Heart left ventricle (tissue), 16 donors: Measurements from ENCODE around the gene CCSER1. TPM values are rescaled to one million over a fixed set of nuclear protein-coding genes. Genes with fewer than 3 reads are reported as not detected.

Experiments used
- ATAC-seq, 4 donors: fragments of 200-7000 bp; cut with Tn5 transposase; one replicate each; pipeline ENCODE4 v1.9.1; 2020 to 2022; ENCODE audit warnings: moderate library complexity in 4 of 4, mild to moderate bottlenecking in 3 of 4, moderate number of reproducible peaks in 1 of 4
- DNase-seq, 5 donors: peaks; one replicate each; pipeline ENCODE4 v3.0.0-alpha.2; 2020
- H3K27ac ChIP-seq, 12 donors: fragments of 200-600 bp; sonication (generic) in 4 of 12; one replicate each; pipeline versions ENCODE4 v1.5.0 to v1.8.0; 2016 to 2022; ENCODE audit warnings: mild to moderate bottlenecking in 2 of 12
- H3K27me3 ChIP-seq, 9 donors: fragments of 200-600 bp; sonication (generic) in 2 of 9; one replicate each; pipeline versions ENCODE4 v1.5.1 to v1.8.0; 2016 to 2022; ENCODE audit warnings: mild to moderate bottlenecking in 3 of 9
- H3K36me3 ChIP-seq, 9 donors: fragments of 200-600 bp; sonication (generic) in 2 of 9; one replicate each; pipeline versions ENCODE4 v1.5.0 to v1.8.0; 2018 to 2022; ENCODE audit warnings: mild to moderate bottlenecking in 2 of 9
- H3K4me1 ChIP-seq, 12 donors: fragments of 200-600 bp; sonication (generic) in 4 of 12; one replicate each; pipeline versions ENCODE4 v1.5.0 to v1.8.0; 2016 to 2022; ENCODE audit warnings: mild to moderate bottlenecking in 3 of 12
- H3K4me3 ChIP-seq, 12 donors: fragments of 200-600 bp; sonication (generic) in 4 of 12; one replicate each; pipeline versions ENCODE4 v1.5.0 to v1.8.0; 2017 to 2022; ENCODE audit warnings: mild to moderate bottlenecking in 9 of 12, moderate library complexity in 4 of 12
- H3K9me3 ChIP-seq, 12 donors: fragments of 200-600 bp; sonication (generic) in 4 of 12; one replicate each; pipeline versions ENCODE4 v1.5.0 to v1.8.0; 2016 to 2022; ENCODE audit warnings: mild to moderate bottlenecking in 1 of 12
- POLR2A ChIP-seq, 2 donors: fragments of 450-650 bp; IDR thresholded peaks; one replicate each; pipeline ENCODE4 v1.6.1; 2017; ENCODE audit warnings: antibody characterized with exemption in 2 of 2, mild to moderate bottlenecking in 2 of 2, moderate library complexity in 2 of 2
- WGBS, 4 donors: extraction: QIAGEN DNeasy Blood & Tissue Kit in 2 of 4; methylation state at CpG; one replicate each; pipeline versions ENCODE4 v1.1.5 to v1.1.7; 2013 to 2018; 5-methylcytosine and 5-hydroxymethylcytosine counted together
- intact Hi-C, 10 donors: fragments of 100-400 bp; cut with DNase I; formaldehyde crosslinking; loops; one replicate each; pipeline versions ENCODE4 v1.11.1 to v1.14.2; 2022
- polyA plus RNA-seq, 2 donors: library from polyadenylated mRNA; stranded (reverse); fragments of 200-250 nt; gene quantifications; one replicate each; pipeline ENCODE4 v1.2.3, GENCODE V29; 2013
- total RNA-seq, 9 donors: library from RNA; depleted of rRNA in 2 of 9; stranded (reverse); fragments of >200 nt in 2 of 9; fragmentation: NEBNext Ultra II Directional in 3 of 9; extraction: Animal tissue kit (Norgen Biotek cat#: 25700) in 3 of 9; gene quantifications; one replicate each; pipeline versions ENCODE4 v1.1.0 to v1.2.4, GENCODE V29; 2016 to 2023
- TF ChIP-seq, protein P1 (sequence below), 12 donors: fragments of 200-600 bp; sonication (generic) in 4 of 12; IDR thresholded peaks; one replicate each; pipeline versions ENCODE4 v1.5.0 to v1.8.0; 2018 to 2022; ENCODE audit warnings: antibody characterized with exemption in 12 of 12, mild to moderate bottlenecking in 5 of 12
- donor health status: ischemic (EF 13 %, LVEDD 7.1; RV severe dilation, severe dysfunction).
- donor health status: healthy with polysubstance abuse.
- donor health status: DM: no; HTN: yes; CAD: no.
- donor health status: DM: no; HTN: no; CAD: no.
- donor health status: ischemic (EF 25% LVEDD 6.9; RV normal size, moderate dysfunction).
- donor health status: ischemic (EF 25% LVEDD 5.7; RV mildly dilated, moderate dysfunction).
- donor health status: healthy.
- donor health status: DM: yes; HTN: yes; CAD: no.
- donor health status: ischemic (EF 35%, LVEDD 5.7; RV mildly dilated, moderate dysfunction).
- donor health status: nonischemic (EF 11% LVEDD 7.7; RV severe dilation, severe dysfunction).
- donor health status: DM: yes; HTN: yes; CAD: no.
- donor health status: PGD.
- donor health status: ischemic (EF 29% LVEDD 5.4; RV normal size, mild dysfunction).
- donor health status: nonischemic (EF 23%, LVEDD 6.1; RV moderate dilation, normal function).

CCSER1 gene
- total and polyA plus RNA-seq, 11 donors, result 2.5 to 15.8 (median 12.2) TPM

DNA sequence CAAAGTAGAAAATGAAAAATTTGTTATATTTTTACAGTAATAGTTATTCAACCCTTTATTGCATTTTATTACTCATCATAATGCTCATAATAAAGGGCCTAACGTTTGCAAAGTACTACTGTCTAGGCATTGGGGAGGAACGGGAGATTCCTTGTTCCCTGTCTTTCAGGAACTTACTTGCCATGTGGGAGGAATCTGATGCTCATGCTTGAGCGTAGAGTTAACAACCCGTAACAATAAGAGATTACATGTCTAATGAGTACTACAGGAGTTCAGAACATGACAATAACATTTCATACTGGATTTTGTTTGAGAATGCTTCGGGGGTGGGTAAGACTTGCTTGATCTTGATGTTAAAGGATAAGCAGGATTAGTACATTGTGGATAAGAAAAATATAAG lies 2.9 kb downstream of the CCSER1 start:
- WGBS, 4 donors, result 68 to 84% (median 77%) methylated on average over 5 of the region's 5 CpGs
- peaks cover 0 to 21% (median 6%) of the 10 kb centered on the region in 12 donors for H3K4me1 ChIP-seq
- intact Hi-C loops, result no loop called here
- no peak for DNase-seq
- no peaks in the 10 kb centered on the region for H3K36me3 ChIP-seq
- TF ChIP-seq, protein P1, sequence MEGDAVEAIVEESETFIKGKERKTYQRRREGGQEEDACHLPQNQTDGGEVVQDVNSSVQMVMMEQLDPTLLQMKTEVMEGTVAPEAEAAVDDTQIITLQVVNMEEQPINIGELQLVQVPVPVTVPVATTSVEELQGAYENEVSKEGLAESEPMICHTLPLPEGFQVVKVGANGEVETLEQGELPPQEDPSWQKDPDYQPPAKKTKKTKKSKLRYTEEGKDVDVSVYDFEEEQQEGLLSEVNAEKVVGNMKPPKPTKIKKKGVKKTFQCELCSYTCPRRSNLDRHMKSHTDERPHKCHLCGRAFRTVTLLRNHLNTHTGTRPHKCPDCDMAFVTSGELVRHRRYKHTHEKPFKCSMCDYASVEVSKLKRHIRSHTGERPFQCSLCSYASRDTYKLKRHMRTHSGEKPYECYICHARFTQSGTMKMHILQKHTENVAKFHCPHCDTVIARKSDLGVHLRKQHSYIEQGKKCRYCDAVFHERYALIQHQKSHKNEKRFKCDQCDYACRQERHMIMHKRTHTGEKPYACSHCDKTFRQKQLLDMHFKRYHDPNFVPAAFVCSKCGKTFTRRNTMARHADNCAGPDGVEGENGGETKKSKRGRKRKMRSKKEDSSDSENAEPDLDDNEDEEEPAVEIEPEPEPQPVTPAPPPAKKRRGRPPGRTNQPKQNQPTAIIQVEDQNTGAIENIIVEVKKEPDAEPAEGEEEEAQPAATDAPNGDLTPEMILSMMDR (IDR thresholded peaks at IDR 0.05), result no peak
- TF ChIP-seq POLR2A (IDR thresholded peaks at IDR 0.05), result no peak
- H3K4me3 ChIP-seq, result no peak overlapping the region
- ATAC-seq, result no peak
- peaks cover 0 to 5% (median 0%) of the 10 kb centered on the region in 9 donors for H3K27me3 ChIP-seq
- no peak overlapping the region for H3K27ac ChIP-seq
- H3K9me3 ChIP-seq, result no peaks in the 10 kb centered on the region

- Histone ChIP-seq H3K27me3 (no peaks in the 10 kb centered on the region), H3K27ac (no peak overlapping the region), H3K4me1 (no peaks in the 10 kb centered on the region), H3K4me3 (no peak overlapping the region), H3K9me3 (no peaks in the 10 kb centered on the region), H3K36me3 (no peaks in the 10 kb centered on the region)
- no peak for DNase-seq
- TF ChIP-seq, protein P1 (IDR thresholded peaks at IDR 0.05), result no peak
- TF ChIP-seq POLR2A (IDR thresholded peaks at IDR 0.05), result no peak
- ATAC-seq, result no peak
- 34 to 42% (median 39%) methylated on average over 4 of the region's 4 CpGs for WGBS, 4 donors
- intact Hi-C loops, result no loop called here
Measured at GRCh38 chr4:90137555-90137954, 10.4 kb downstream of the CCSER1 start.

GRCh38 chr4:90142081-90142480 lies 14.9 kb downstream of the CCSER1 start:
- Histone ChIP-seq H3K4me1 (no peaks in the 10 kb centered on the region), H3K36me3 (no peaks in the 10 kb centered on the region), H3K27me3 (no peaks in the 10 kb centered on the region), H3K27ac (no peak overlapping the region), H3K4me3 (no peak overlapping the region), H3K9me3 (no peaks in the 10 kb centered on the region)
- intact Hi-C loops, result no loop called here
- 19 to 48% (median 35%) methylated on average over 1 of the region's 1 CpG for WGBS, 4 donors
- TF ChIP-seq, protein P1 (IDR thresholded peaks at IDR 0.05), result no peak
- no peak for TF ChIP-seq POLR2A (IDR thresholded peaks at IDR 0.05)
- ATAC-seq, result no peak
- DNase-seq, result no peak

DNA sequence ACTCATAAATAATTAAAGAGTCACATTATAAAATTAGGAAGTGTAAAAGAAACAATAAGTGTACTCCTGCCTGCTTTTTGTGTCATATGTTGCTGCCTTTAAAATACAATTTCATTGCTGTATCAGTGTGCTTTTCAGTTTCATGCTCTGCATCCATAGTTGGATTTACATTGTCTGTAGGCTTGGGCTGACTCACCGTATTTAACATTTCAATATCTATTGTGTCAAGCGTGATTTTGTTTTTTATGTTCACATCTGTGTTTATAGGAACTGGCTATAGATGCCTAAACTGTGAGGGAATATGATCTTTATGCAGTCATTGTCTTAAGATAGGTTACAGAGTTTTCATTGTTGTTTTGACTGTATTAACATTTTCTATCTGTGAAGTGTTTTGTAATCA lies 18.1 kb downstream of the CCSER1 start:
- DNase-seq (no peak), ATAC-seq (no peak)
- Histone ChIP-seq H3K4me1 (no peaks in the 10 kb centered on the region), H3K9me3 (no peaks in the 10 kb centered on the region), H3K27ac (no peak overlapping the region), H3K27me3 (no peaks in the 10 kb centered on the region), H3K4me3 (no peak overlapping the region), H3K36me3 (no peaks in the 10 kb centered on the region)
- TF ChIP-seq, protein P1 (IDR thresholded peaks at IDR 0.05), result no peak
- no peak for TF ChIP-seq POLR2A (IDR thresholded peaks at IDR 0.05)
- 74 to 87% (median 80%) methylated on average over 2 of the region's 2 CpGs for WGBS, 4 donors
- intact Hi-C loops, result no loop called here
